Bladder microvascular endothelial cell (primary cell): ENCODE measurements around the gene FBL. TPM values are rescaled to one million over a fixed set of nuclear protein-coding genes. Genes with fewer than 3 reads are reported as not detected.

ENCODE experiments used
- total RNA-seq: library from RNA; depleted of rRNA; stranded (reverse); fragments of >200 nt; gene quantifications from 2 replicates; pipeline ENCODE4 v1.2.3, GENCODE V29; 2014

Gene FBL
- total RNA-seq: 196 and 244 TPM in 2 replicates

GRCh38 chr19:39845933-39846677, at the start of gene FBL:
FBL (minus strand) TSS chr19:39846379; CDS start chr19:39846300, 79 bp downstream.

DNA sequence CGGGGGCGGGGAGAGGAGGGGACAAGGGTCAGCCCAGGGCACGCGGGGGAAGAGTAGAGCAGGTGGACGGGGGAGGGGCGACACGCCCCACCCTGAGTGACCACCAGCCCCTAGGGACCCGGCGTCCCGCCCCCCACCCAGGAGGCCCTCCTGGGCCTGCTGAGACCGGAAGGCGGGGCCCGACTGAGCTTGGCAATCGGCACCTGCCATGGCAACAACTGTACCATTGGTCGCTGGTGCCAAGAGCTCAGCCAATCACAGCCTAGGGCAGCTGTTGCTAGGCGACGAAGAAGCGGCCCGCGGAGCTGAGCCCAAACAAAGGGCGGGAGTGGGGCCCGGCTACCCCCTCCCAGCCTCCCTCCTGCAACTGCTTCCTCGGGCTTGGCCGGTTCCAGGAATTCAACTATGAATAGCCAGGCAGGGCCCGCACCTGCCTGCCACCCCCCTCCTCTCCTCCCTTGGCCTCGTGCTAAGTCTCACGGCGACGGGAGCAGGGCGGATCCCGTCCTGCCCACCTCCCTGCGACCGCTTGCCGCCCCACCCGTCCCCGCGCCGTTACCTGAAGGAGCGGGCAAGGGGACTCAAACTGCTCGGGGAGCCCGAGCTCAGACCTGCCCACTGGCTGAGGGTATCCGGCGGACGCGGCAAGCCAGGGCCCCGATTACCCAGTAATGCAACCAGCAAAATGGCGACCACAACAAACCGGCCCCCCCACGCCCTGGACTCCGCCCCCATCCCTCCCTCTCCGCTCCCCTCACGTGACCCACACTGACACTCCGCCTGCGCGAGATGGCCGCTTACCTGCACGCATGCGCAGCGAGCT, 12.5 kb downstream of the FBL start, which contains the start of gene DYRK1B:
Gene DYRK1B (minus strand): TSS at position 699 of the 823 bp plus-strand sequence. CDS start 2,295 bp downstream, outside the sequence.

Other genes with a start within 250 kb of the FBL start
- not detected in 2 replicates for gene LGALS13, start 243.9 kb downstream of the FBL start, total RNA-seq
- not detected in 2 replicates for gene LGALS16, start 190.5 kb downstream of the FBL start, total RNA-seq
- gene LGALS14, start 141.9 kb downstream of the FBL start, total RNA-seq: not detected in 2 replicates
- not detected in 2 replicates for gene CLC, start 108.3 kb downstream of the FBL start, total RNA-seq
- gene LEUTX, start 67.5 kb downstream of the FBL start, total RNA-seq: not detected in 2 replicates
- 10.0 and 22.5 TPM in 2 replicates for gene DYRK1B, start 12.2 kb downstream of the FBL start, total RNA-seq
- gene FCGBP, start 88.3 kb upstream of the FBL start, total RNA-seq: under 0.01 and 0.06 TPM in 2 replicates
- gene PSMC4, start 124.8 kb upstream of the FBL start, total RNA-seq: 69.1 and 116 TPM in 2 replicates
- 2.6 and 7.9 TPM in 2 replicates for gene ZNF546, start 150.7 kb upstream of the FBL start, total RNA-seq
- gene ZNF780B, start 209.9 kb upstream of the FBL start, total RNA-seq: 6.3 and 20.4 TPM in 2 replicates
- gene ZNF780A, start 244.6 kb upstream of the FBL start, total RNA-seq: 6.3 and 12.6 TPM in 2 replicates